ENCODE results near the gene GUK1.
"Not testable (repeated sequence)": the region's sequence is repeated elsewhere in the genome, so short reads cannot be mapped to it uniquely, and the experiment has no call there.

The GUK1 gene

GRCh38 chr1:228175316-228176023, 35.4 kb downstream of the GUK1 start:
- no peak for DNase-seq (ENCODE audit: low read depth in 2 of 3, low spot score in 1 of 3)

DNA sequence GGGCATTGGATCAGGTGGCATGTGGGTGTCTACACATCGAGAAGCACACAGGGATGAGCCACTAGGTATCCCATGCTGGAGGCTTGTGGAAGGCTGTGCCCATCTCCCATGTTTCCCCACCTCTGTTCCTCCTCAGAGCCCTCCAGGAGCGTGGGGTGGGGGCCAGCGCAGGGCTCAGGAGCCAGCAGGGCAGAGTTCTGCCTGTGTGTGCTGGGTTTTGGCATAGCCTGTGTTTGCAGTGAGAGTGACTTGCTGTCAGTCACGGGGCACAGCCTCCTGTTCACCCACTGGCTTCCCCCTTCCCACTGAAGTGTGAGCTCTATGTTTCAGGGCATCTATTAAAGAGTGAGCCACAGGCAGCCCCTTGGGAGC, 35.9 kb downstream of the GUK1 start:
- DNase-seq (ENCODE audit: low read depth in 2 of 3, low spot score in 1 of 3) = no peak

GRCh38 chr1:228176461-228177182, 36.5 kb downstream of the GUK1 start:
- DNase-seq (ENCODE audit: low read depth in 2 of 3, low spot score in 1 of 3) = no peak

GRCh38 chr1:228177183-228177475, 37.0 kb downstream of the GUK1 start:
- no peak for DNase-seq (ENCODE audit: low read depth in 2 of 3, low spot score in 1 of 3)

- DNase-seq (ENCODE audit: low read depth in 2 of 3, low spot score in 1 of 3) = no peak
Observed at GRCh38 chr1:228177721-228178710, 37.9 kb downstream of the GUK1 start.

DNA sequence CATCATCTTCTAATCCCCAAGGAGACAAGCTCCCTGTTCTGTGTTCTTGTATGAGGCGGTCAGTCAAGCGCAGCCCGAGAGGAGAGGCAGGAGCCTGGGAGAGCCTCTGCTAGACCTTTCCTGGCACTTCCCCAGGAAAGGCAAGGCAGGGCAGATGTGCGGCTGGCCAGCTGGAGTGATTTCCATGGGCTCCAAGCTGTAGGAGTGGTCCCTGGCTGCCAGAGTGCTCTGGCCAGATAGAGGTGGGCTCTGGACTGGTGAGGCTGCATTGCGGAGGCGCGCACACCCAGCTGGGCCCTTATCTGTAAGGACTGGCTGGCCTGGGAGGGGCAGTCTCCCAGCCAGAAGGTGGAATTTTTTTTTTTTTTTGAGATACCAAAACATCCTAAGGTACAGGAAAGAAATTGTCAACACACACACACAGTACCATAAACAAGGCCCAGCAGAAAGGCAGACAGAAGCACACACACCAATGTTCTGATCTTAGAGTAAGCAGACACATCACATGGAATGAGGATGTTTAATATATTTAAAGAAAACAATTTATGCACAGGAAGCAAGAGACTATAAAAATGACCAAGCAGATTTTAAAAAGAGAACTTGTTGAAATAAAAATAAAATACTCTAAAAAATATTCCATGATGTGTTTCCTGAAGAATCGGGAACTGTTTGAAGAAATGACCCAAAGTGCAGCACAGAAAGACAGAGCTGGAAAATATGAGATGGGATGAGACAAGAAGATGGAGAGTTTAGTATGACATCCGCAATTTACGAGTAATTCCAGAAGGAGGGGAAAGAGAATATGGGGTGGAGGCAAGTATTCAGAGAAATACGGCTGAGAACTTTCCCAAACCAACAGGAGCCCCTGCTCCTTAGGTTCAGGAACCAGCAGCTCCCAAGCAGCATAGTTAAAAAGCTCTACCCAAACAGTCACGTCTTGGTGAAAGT, 38.9 kb downstream of the GUK1 start:
- DNase-seq (ENCODE audit: low read depth in 2 of 3, low spot score in 1 of 3) = no peak

GRCh38 chr1:228180271-228180958, 40.3 kb downstream of the GUK1 start:
- DNase-seq (ENCODE audit: low read depth in 2 of 3, low spot score in 1 of 3) = no peak

DNA sequence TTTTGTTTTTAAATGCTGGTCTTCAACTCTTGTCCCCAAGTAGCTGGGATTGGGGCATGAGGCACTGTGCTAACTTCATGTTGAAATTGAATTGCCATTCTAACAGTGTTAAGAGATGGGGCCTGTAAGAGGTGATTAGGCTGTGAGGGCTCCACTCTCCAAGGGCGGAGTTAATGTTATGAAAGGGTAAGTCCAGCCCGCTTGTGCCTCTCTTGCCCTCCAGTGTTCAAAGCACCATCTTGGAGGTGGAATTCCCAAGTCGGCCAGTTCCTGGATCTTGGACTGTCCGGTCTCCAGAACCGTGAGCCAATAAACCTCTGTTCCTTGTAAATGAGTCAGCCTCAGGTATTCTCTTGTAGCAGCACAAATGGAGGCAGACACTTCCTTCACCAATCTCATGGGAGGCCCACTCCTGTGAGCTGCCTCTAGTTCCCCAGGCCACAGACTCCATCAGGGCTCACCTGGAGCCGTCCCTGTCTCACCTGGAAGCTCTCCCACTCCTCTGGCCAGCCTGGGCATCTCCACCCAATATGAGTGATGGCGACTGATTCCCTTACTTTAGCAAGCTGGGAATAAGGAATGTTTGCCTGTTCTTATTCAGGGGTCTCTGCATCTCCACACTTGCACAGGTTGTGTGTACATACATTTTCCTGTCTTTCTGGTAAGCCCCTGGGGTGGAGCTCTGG, 41.0 kb downstream of the GUK1 start:
- no peak for DNase-seq (ENCODE audit: low read depth in 2 of 3, low spot score in 1 of 3)

- no peak for DNase-seq (ENCODE audit: low read depth in 2 of 3, low spot score in 1 of 3)
Observed at GRCh38 chr1:228181645-228182034, 41.6 kb downstream of the GUK1 start.

- no peak for DNase-seq (ENCODE audit: low read depth in 2 of 3, low spot score in 1 of 3)
Observed at GRCh38 chr1:228182296-228183030, 42.4 kb downstream of the GUK1 start.

DNA sequence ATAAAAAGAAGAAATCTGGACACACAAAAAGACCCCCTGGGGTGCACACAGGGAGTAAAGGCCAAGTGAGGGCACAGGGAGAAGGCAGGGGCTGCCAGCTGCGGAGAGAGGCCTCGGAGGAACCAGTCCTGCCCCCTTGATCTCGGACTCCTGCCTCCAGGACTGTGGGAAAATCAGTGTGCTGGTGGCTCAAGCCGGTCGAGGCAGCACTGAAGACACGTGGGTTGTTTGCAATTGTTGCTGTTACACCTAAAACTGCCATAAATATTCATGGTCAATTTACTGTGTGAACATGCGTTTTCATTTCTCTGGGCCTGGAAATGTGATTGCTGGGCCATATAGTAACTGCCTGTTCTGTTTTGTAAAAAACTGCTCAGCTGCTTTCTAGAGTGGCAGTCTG, 44.1 kb downstream of the GUK1 start:
- DNase-seq (ENCODE audit: low read depth in 2 of 3, low spot score in 1 of 3) = no peak

DNA sequence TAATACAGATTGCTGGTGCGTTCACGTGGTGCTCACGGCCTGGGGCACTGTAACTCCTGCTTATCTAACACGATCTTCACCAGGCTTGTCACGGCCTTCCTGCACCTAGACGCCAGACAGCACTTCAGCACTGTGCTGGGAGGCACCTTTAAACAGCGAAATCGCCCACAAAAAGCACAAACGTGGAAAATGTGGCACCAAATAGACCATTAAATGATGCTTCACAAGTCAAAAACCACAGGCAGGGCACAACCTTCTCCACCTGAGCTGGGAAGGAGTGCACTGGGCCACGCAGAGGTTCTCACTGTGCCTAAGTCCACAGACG, 45.5 kb downstream of the GUK1 start:
- no peak for DNase-seq (ENCODE audit: low read depth in 2 of 3, low spot score in 1 of 3)

GRCh38 chr1:228188249-228188648, 48.2 kb downstream of the GUK1 start:
- not testable (repeated sequence) for DNase-seq (ENCODE audit: low read depth in 2 of 3, low spot score in 1 of 3)

GRCh38 chr1:228190182-228190581, 50.1 kb downstream of the GUK1 start:
- no peak for DNase-seq (ENCODE audit: low read depth in 2 of 3, low spot score in 1 of 3)

DNA sequence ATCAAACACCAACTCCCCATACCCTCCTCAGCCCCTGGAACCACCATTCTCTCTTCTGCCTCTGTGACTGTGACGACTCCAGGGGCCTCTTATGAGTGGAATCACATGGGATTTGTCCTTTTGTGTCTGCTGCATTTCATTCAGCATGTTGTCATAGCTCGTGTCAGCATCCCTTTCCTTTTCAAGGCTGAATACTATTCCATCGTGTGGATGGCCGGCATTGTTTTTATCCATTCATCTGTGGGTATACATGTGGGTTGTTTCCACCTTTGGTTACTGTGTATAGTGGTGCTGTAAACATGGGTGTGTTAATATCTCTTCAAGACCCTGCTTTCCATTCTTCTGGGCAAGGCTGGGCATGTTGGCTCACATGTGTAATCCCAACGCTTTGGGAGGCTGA, 50.7 kb downstream of the GUK1 start:
- DNase-seq (ENCODE audit: low read depth in 2 of 3, low spot score in 1 of 3) = no peak

DNA sequence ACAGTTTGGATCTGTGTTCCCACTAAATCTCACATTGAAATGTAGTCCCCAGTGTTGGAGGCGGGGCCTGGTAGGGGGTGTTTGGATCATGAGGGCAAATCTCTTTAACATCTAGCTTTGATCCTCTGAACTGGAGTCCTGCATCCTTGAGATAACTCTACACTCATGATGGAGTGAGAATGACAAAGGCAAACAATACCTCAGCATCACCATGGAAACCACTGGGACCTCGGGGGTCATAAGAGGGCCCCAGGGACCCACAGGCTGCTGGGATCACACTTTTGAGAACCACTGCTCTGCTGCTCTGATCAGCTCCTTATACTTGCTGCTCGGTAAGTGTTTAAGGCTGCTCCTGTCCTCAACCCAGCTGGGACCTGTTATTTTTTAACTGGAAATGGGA, 54.4 kb downstream of the GUK1 start:
- DNase-seq (ENCODE audit: low read depth in 2 of 3, low spot score in 1 of 3) = no peak

- DNase-seq (ENCODE audit: low read depth in 2 of 3, low spot score in 1 of 3) = no peak
Observed at GRCh38 chr1:228194921-228195812, 55.1 kb downstream of the GUK1 start.

DNA sequence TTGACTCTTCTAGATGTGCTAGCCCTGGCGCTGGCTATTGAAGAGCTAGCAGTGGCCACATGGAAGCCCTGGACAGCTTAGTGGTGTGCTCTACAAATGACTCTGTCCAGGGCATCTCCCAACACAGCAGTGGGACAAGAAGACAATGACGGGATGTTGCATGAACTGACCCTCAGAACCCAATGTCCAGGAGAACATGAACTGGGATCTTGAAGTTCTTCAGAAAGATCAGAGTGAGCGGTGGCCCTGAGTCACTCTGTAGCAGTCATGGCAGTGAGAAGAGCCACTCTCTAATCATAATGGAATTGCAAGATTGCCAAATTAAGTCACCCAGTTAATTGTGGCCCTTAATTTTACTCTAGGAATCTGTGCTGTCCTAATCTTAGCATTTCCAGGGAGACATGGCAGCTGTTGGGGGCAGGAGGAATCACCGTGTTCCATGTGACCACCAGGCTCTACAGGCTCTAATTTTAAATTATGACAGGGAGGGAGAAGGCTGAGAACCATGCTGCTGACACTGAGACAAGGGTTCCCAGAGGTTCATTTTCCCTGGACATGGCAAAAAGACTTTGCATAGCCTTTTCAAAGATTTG, 57.6 kb downstream of the GUK1 start:
- no peak for DNase-seq (ENCODE audit: low read depth in 2 of 3, low spot score in 1 of 3)
